A549 (cell line): Measurements from ENCODE around the gene GINS1. TPM values are rescaled to one million over a fixed set of nuclear protein-coding genes. Genes with fewer than 3 reads are reported as not detected.

Experiments used
- ATAC-seq, 2 experiments: fragments of 200-7000 bp in 1 of 2; fragments of >200 bp in 1 of 2; cut with Nextera tagmentation in 1 of 2; cut with Tn5 transposase in 1 of 2; 3 replicates each; pipeline versions ENCODE4 v1.8.0 to v1.9.1; 2018 to 2020; ENCODE audit warnings: mild to moderate bottlenecking in 1 of 2, moderate library complexity in 1 of 2
- CTCF ChIA-PET: fragments of 300-600 bp; sonication (Branson Sonifier 250); formaldehyde crosslinking; extraction: SDS; loops from one replicate; lab custom pipeline; 2021; ENCODE audit warnings: antibody characterized with exemption, inconsistent platforms; lab: Yijun Ruan, JAX
- POLR2A ChIA-PET: fragments of 350-600 bp; formaldehyde crosslinking; extraction: SDS; loops from one replicate; lab custom pipeline; 2021; ENCODE audit warnings: antibody characterized with exemption, inconsistent platforms; lab: Yijun Ruan, JAX
- DNase-seq, 2 experiments: peaks; one replicate each; pipeline versions ENCODE4 v3.0.0 to v3.0.0-alpha.2; 2011 to 2016; ENCODE audit warnings: low read depth in 1 of 2, low spot score in 1 of 2
- FAIRE-seq: peaks from 2 replicates; lab custom pipeline; 2011; peaks lifted over from hg19 to GRCh38; lab: Jason Lieb, UNC
- H3K27ac ChIP-seq, 2 experiments: fragments of >200 bp; sonication (Bioruptor Twin); formaldehyde crosslinking; 3 replicates each; pipeline ENCODE4 v1.5.1; 2016 to 2017
- H3K4me1 ChIP-seq: fragments of >200 bp; sonication (Bioruptor Twin); formaldehyde crosslinking; 3 replicates; pipeline ENCODE4 v1.6.1; 2016
- H3K4me2 ChIP-seq: fragments of >200 bp; sonication (Bioruptor Twin); formaldehyde crosslinking; 3 replicates; pipeline ENCODE4 v1.6.1; 2016
- H3K4me3 ChIP-seq: fragments of >200 bp; sonication (Bioruptor Twin); formaldehyde crosslinking; 3 replicates; pipeline ENCODE4 v1.5.1; 2016
- H3K9me3 ChIP-seq: fragments of >200 bp; sonication (Bioruptor Twin); formaldehyde crosslinking; 3 replicates; pipeline ENCODE4 v1.6.1; 2016
- BCL3 ChIP-seq: fragments of >200 bp; sonication (Bioruptor Twin); formaldehyde crosslinking; IDR thresholded peaks from 3 replicates; pipeline ENCODE4 v1.6.1; 2016
- CHD2 ChIP-seq: fragments of 150-350 bp; IDR thresholded peaks from 2 replicates; pipeline ENCODE4 v1.6.1; 2014; ENCODE audit warnings: low read length; ENCODE audit not compliant: partially characterized antibody
- CTCF ChIP-seq: fragments of >200 bp; sonication (Bioruptor Twin); formaldehyde crosslinking; IDR thresholded peaks from 3 replicates; pipeline ENCODE4 v1.5.1; 2016
- E2F6 ChIP-seq: IDR thresholded peaks from 2 replicates; pipeline ENCODE4 v1.6.1; 2012; ENCODE audit warnings: low read depth, borderline replicate concordance
- EP300 ChIP-seq, 2 experiments: fragments of >200 bp; sonication (Bioruptor Twin); formaldehyde crosslinking; IDR thresholded peaks; 2 replicates in 1 of 2; 3 replicates in 1 of 2; pipeline ENCODE4 v1.6.1; 2016 to 2017
- FOSL2 ChIP-seq, 2 experiments: fragments of 450-650 bp in 1 of 2; fragments of >200 bp in 1 of 2; sonication (Bioruptor Twin) in 1 of 2; formaldehyde crosslinking; IDR thresholded peaks; 2 replicates each; pipeline versions ENCODE4 v1.5.0 to v1.6.1; 2016 to 2020; ENCODE audit warnings: mild to moderate bottlenecking in 1 of 2, moderate library complexity in 1 of 2
- FOXS1 ChIP-seq: fragments of 250-450 bp; sonication (Bioruptor Pico); IDR thresholded peaks from 2 replicates; pipeline ENCODE4 v1.5.0; 2020; ENCODE audit warnings: mild to moderate bottlenecking, moderate library complexity
- GATA3 ChIP-seq: IDR thresholded peaks from 2 replicates; pipeline ENCODE4 v1.6.1; 2012; ENCODE audit warnings: borderline replicate concordance
- HDAC2 ChIP-seq: fragments of 200-600 bp; sonication (generic); IDR thresholded peaks from 2 replicates; pipeline ENCODE4 v1.6.1; 2016
- HMGXB4 ChIP-seq: fragments of 250-450 bp; sonication (Bioruptor Pico); IDR thresholded peaks from 2 replicates; pipeline ENCODE4 v1.5.0; 2021; ENCODE audit warnings: mild to moderate bottlenecking, moderate library complexity, borderline replicate concordance
- HOXB13 ChIP-seq: fragments of 250-450 bp; sonication (Bioruptor Pico); IDR thresholded peaks from 2 replicates; pipeline ENCODE4 v1.5.0; 2020; ENCODE audit warnings: low read depth, mild to moderate bottlenecking, moderate library complexity
- JUN ChIP-seq, 2 experiments: fragments of >200 bp; sonication (Bioruptor Twin); formaldehyde crosslinking; IDR thresholded peaks; 2 replicates in 1 of 2; 3 replicates in 1 of 2; pipeline ENCODE4 v1.6.1; 2016 to 2017
- JUNB ChIP-seq: fragments of >200 bp; sonication (Bioruptor Twin); formaldehyde crosslinking; IDR thresholded peaks from 2 replicates; pipeline ENCODE4 v1.6.1; 2016
- KDM1A ChIP-seq: fragments of 200-600 bp; sonication (generic); IDR thresholded peaks from 2 replicates; pipeline ENCODE4 v1.6.1; 2016; ENCODE audit warnings: low read depth, mild to moderate bottlenecking
- PBX3 ChIP-seq: IDR thresholded peaks from 2 replicates; pipeline ENCODE4 v1.6.1; 2012
- RAD21 ChIP-seq, 2 experiments: fragments of >200 bp in 1 of 2; sonication (Bioruptor Twin) in 1 of 2; formaldehyde crosslinking in 1 of 2; IDR thresholded peaks in 1 of 2; conservative IDR thresholded peaks in 1 of 2; 2 replicates in 1 of 2; 3 replicates in 1 of 2; pipeline ENCODE4 v1.6.1; 2012 to 2018; ENCODE audit warnings: inconsistent platforms in 1 of 2
- USF2 ChIP-seq: fragments of 450-650 bp; IDR thresholded peaks from 2 replicates; pipeline ENCODE4 v1.6.1; 2014; ENCODE audit warnings: antibody characterized with exemption
- ZNF302 ChIP-seq: fragments of 250-450 bp; sonication (Bioruptor Pico); IDR thresholded peaks from 2 replicates; pipeline ENCODE4 v1.9.0; 2021; ENCODE audit warnings: inconsistent platforms, mild to moderate bottlenecking, moderate library complexity
- WGBS: methylation state at CpG from one replicate; pipeline ENCODE4 v1.1.6; 2017; ENCODE audit errors: missing lambda C conversion rate; 5-methylcytosine and 5-hydroxymethylcytosine counted together
- polyA plus RNA-seq, 4 experiments: library from polyadenylated mRNA; depleted of rRNA in 3 of 4; stranded (reverse); fragments of >200 nt; fragmentation: RNase III in 1 of 4; extraction: RNeasy Plus Mini Kit Qiagen cat#74134 plus additional on column Dnase treatment in 1 of 4; gene quantifications; 2 replicates in 3 of 4; 3 replicates in 1 of 4; pipeline ENCODE4 v1.2.3, GENCODE V29; 2011 to 2017

GINS1 gene
- polyA plus RNA-seq, 2 of the 4 experiments (the other 2 are of a cell fraction): 34.2 to 46.4 TPM

GRCh38 chr20:25490656-25491445 lies 83.4 kb downstream of the GINS1 start:
- no peak overlapping the region for H3K4me3 ChIP-seq
- ChIA-PET CTCF (interaction anchor here (0.9 kb wide), 1 partner anchor 10 kb away, joined by 3 read pairs; no protein-coding TSS in a partner anchor), POLR2A (no interaction called here)
- H3K27ac ChIP-seq: no peak overlapping the region
- DNase-seq: no peak
- H3K9me3 ChIP-seq: no peaks in the 10 kb centered on the region
- H3K4me1 ChIP-seq: no peaks in the 10 kb centered on the region
- WGBS: 96% methylated on average over 15 of the region's 15 CpGs
- no peak for ATAC-seq
- no peak for FAIRE-seq
- TF ChIP-seq FOXS1 (CRISPR knock-in tag): no peak
- no peak for TF ChIP-seq ZNF302 (CRISPR knock-in tag)
- no peak for TF ChIP-seq GATA3
- TF ChIP-seq CHD2: no peak
- TF ChIP-seq HMGXB4 (CRISPR knock-in tag): no peak
- no peak for TF ChIP-seq JUN (IDR thresholded peaks at IDR 0.05)
- TF ChIP-seq EP300 (IDR thresholded peaks at IDR 0.05): no peak
- no peak for TF ChIP-seq FOSL2 (IDR thresholded peaks at IDR 0.05)
- TF ChIP-seq FOSL2 (CRISPR knock-in tag; IDR thresholded peaks at IDR 0.05): no peak
- no peak for TF ChIP-seq HDAC2
- TF ChIP-seq E2F6: no peak
- TF ChIP-seq CTCF: no peak
- TF ChIP-seq USF2: no peak
- no peak for TF ChIP-seq RAD21 (conservative IDR thresholded peaks at IDR 0.05 in 1 of 2, IDR thresholded peaks at IDR 0.05 in 1 of 2)
- TF ChIP-seq KDM1A: no peak
- no peak for TF ChIP-seq PBX3
- TF ChIP-seq JUNB: no peak
- no peak for TF ChIP-seq BCL3
- TF ChIP-seq HOXB13 (CRISPR knock-in tag): no peak
- TF ChIP-seq, all 56 proteins: peak for 0
- no peak overlapping the region for H3K4me2 ChIP-seq
